GM12891 (cell line): ENCODE measurements around the gene MISP3.

ENCODE experiments used
- POLR2A ChIP-seq: IDR thresholded peaks from 2 replicates; pipeline ENCODE4 v1.6.1; 2011; ENCODE audit warnings: low read depth, low read length, control low read depth
- POLR2AphosphoS5 ChIP-seq: IDR thresholded peaks from 2 replicates; pipeline ENCODE4 v1.6.1; 2011; ENCODE audit warnings: low read depth, low read length, control low read depth
- POU2F2 ChIP-seq: IDR thresholded peaks from 2 replicates; pipeline ENCODE4 v1.6.1; 2011; ENCODE audit warnings: low read depth, mild to moderate bottlenecking, control low read depth, low read length, moderate library complexity
- SPI1 ChIP-seq: IDR thresholded peaks from 2 replicates; pipeline ENCODE4 v1.6.1; 2011; ENCODE audit warnings: low read depth, low read length, control low read depth
- TAF1 ChIP-seq: IDR thresholded peaks from 2 replicates; pipeline ENCODE4 v1.6.1; 2011; ENCODE audit warnings: low read depth, low read length, control low read depth

DNA sequence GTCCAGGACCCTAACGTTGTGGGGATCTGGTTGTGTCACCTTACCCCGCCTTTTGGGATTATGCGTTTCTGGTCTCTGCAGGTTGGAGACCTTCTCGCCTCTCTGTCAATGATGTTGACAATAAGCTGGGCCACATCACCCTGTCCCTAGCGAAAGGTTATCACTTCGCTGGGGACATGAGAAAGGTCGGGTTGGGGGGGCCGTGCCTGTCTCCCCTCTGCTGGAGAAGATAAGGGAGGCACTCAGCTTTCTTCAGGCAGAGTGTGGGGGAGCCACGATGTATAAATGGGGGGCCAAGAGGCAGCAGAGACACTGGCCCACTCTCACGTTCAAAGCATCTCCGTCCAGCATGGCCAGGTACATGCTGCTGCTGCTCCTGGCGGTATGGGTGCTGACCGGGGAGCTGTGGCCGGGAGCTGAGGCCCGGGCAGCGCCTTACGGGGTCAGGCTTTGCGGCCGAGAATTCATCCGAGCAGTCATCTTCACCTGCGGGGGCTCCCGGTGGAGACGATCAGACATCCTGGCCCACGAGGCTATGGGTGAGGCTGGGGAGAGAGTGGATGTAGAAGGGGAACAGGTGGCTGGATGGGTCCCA lies 44.6 kb upstream of the MISP3 start, which contains the start of gene RLN3:
- TF ChIP-seq POLR2A (no peak), POLR2AphosphoS5 (no peak), TAF1 (no peak), SPI1 (no peak), POU2F2 (no peak)
